ENCODE results near the gene NAALADL2.

Gene NAALADL2

GRCh38 chr3:175751089-175751488 lies 892.0 kb downstream of the NAALADL2 start:
- no peaks in the 10 kb centered on the region for H3K9me2 ChIP-seq (replicated peaks; ENCODE audit: insufficient read depth, low read length)

DNA sequence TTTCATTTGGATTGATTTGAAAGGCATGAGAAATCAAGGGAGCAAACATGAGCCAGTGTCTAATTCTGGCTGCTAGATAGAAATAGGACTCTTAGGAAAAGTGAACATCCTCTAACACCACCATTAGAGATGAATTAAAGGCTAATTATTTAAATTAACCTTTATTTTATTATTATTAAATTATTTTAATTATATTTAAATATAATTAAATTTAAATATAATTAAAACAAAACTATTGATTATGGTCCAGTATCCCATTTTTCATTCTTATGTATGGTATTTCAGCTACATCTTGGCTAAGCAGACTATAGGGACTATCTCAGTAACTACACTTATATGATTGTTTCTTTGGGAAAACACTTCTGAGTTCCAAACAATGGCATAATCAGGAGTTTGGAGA lies 904.8 kb downstream of the NAALADL2 start:
- Histone ChIP-seq H2AFZ (ENCODE audit: low read depth, low read length, severe bottlenecking) (no peak overlapping the region), H3K27me3 (ENCODE audit: low read length) (no peaks in the 10 kb centered on the region), H3F3A (ENCODE audit: insufficient read depth) (no peaks in the 10 kb centered on the region), H3K9me2 (replicated peaks; ENCODE audit: insufficient read depth, low read length) (no peaks in the 10 kb centered on the region), H3K4me2 (ENCODE audit: low read depth, low read length, poor library complexity, severe bottlenecking) (no peak overlapping the region), H4K20me1 (ENCODE audit: low read depth, low read length) (no peaks in the 10 kb centered on the region), H3K9ac (ENCODE audit: low read length) (no peak overlapping the region), H3K36me3 (ENCODE audit: low read length) (no peaks in the 10 kb centered on the region), H3K9me3 (ENCODE audit: insufficient read depth, low read length) (no peaks in the 10 kb centered on the region), H3K79me2 (ENCODE audit: insufficient read depth, low read length) (no peaks in the 10 kb centered on the region), H3K27ac (ENCODE audit: low read depth, low read length) (no peak overlapping the region), H3K4me3 (ENCODE audit: insufficient read depth, low read length, poor library complexity, severe bottlenecking) (no peak overlapping the region)
- TF ChIP-seq CTCF (IDR thresholded peaks at IDR 0.05; ENCODE audit: insufficient read depth, low read length, poor library complexity, severe bottlenecking), result no peak
- TF ChIP-seq EZH2phosphoT487 (conservative IDR thresholded peaks at IDR 0.05; ENCODE audit: low read length), result no peak

More at GRCh38 chr3:175751089-175751488, 892.0 kb downstream of the NAALADL2 start:
- TF ChIP-seq CTCF (IDR thresholded peaks at IDR 0.05; ENCODE audit: insufficient read depth, low read length, poor library complexity, severe bottlenecking) (no peak), EZH2phosphoT487 (conservative IDR thresholded peaks at IDR 0.05; ENCODE audit: low read length) (no peak)
- Histone ChIP-seq H3K9ac (ENCODE audit: low read length) (no peak overlapping the region), H3K79me2 (ENCODE audit: insufficient read depth, low read length) (no peaks in the 10 kb centered on the region), H3K27ac (ENCODE audit: low read depth, low read length) (no peak overlapping the region), H3F3A (ENCODE audit: insufficient read depth) (no peaks in the 10 kb centered on the region), H3K4me2 (ENCODE audit: low read depth, low read length, poor library complexity, severe bottlenecking) (no peak overlapping the region), H3K9me3 (ENCODE audit: insufficient read depth, low read length) (no peaks in the 10 kb centered on the region), H3K27me3 (ENCODE audit: low read length) (no peaks in the 10 kb centered on the region), H3K36me3 (ENCODE audit: low read length) (no peaks in the 10 kb centered on the region), H2AFZ (ENCODE audit: low read depth, low read length, severe bottlenecking) (no peak overlapping the region), H4K20me1 (ENCODE audit: low read depth, low read length) (no peaks in the 10 kb centered on the region), H3K4me3 (ENCODE audit: insufficient read depth, low read length, poor library complexity, severe bottlenecking) (no peak overlapping the region)

DNA sequence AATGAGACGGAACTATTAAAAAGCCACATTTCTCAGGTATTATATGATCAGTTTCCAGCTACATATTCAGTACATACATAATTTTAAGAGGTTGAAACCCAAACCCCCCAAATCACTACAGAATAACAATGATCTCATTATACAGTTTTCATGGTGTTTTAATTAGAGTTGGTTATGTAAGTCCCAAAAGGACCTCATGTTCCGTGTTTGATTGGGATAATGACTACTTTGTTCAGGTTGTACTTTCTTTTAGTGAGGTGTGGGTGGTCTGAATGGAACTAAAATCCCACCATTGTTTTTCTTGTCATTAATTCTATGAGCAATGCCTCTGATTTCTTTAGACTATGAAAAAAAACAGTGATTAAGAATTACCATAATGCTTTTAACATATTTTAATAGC lies 905.6 kb downstream of the NAALADL2 start:
- Histone ChIP-seq H4K20me1 (ENCODE audit: low read depth, low read length) (no peaks in the 10 kb centered on the region), H3K36me3 (ENCODE audit: low read length) (no peaks in the 10 kb centered on the region), H3K27ac (ENCODE audit: low read depth, low read length) (no peak overlapping the region), H3K4me2 (ENCODE audit: low read depth, low read length, poor library complexity, severe bottlenecking) (no peak overlapping the region), H3K9me3 (ENCODE audit: insufficient read depth, low read length) (no peaks in the 10 kb centered on the region), H3K79me2 (ENCODE audit: insufficient read depth, low read length) (no peaks in the 10 kb centered on the region), H3F3A (ENCODE audit: insufficient read depth) (no peaks in the 10 kb centered on the region), H3K4me3 (ENCODE audit: insufficient read depth, low read length, poor library complexity, severe bottlenecking) (no peak overlapping the region), H3K9me2 (replicated peaks; ENCODE audit: insufficient read depth, low read length) (no peaks in the 10 kb centered on the region), H3K9ac (ENCODE audit: low read length) (no peak overlapping the region), H2AFZ (ENCODE audit: low read depth, low read length, severe bottlenecking) (no peak overlapping the region), H3K27me3 (ENCODE audit: low read length) (no peaks in the 10 kb centered on the region)
- TF ChIP-seq CTCF (IDR thresholded peaks at IDR 0.05; ENCODE audit: insufficient read depth, low read length, poor library complexity, severe bottlenecking) (no peak), EZH2phosphoT487 (conservative IDR thresholded peaks at IDR 0.05; ENCODE audit: low read length) (no peak)
